GM23248 (cell line): ENCODE measurements around the gene INTS6L. TPM values are rescaled to one million over a fixed set of nuclear protein-coding genes. Genes with fewer than 3 reads are reported as not detected.
A peak's percentile ranks its signal among the peaks of the same experiment; 100 is the strongest.

Experiments
- DNase-seq: peaks from one replicate; pipeline ENCODE4 v3.0.0-alpha.2; 2015
- H2AFZ ChIP-seq: fragments of 200-600 bp; sonication (generic); 2 replicates; pipeline ENCODE4 v1.6.1; 2016; ENCODE audit warnings: antibody characterized with exemption
- H3F3A ChIP-seq: fragments of 200-600 bp; sonication (generic); 2 replicates; pipeline ENCODE4 v1.6.1; 2016; ENCODE audit warnings: mild to moderate bottlenecking, antibody characterized with exemption, mixed run types; ENCODE audit not compliant: insufficient read depth
- H3K27ac ChIP-seq: fragments of 200-600 bp; sonication (generic); 2 replicates; pipeline ENCODE4 v1.5.1; 2016; ENCODE audit warnings: mild to moderate bottlenecking
- H3K27me3 ChIP-seq: fragments of 200-600 bp; sonication (generic); replicated peaks from 2 replicates; pipeline ENCODE4 v1.6.1; 2016; ENCODE audit warnings: mild to moderate bottlenecking; ENCODE audit not compliant: insufficient read depth
- H3K36me3 ChIP-seq: fragments of 200-600 bp; sonication (generic); 2 replicates; pipeline ENCODE4 v1.6.1; 2016; ENCODE audit warnings: low read depth, mild to moderate bottlenecking
- H3K4me1 ChIP-seq: fragments of 200-600 bp; sonication (generic); 2 replicates; pipeline ENCODE4 v1.6.1; 2016; ENCODE audit warnings: mild to moderate bottlenecking; ENCODE audit not compliant: insufficient read depth
- H3K4me2 ChIP-seq: fragments of 200-600 bp; sonication (generic); one replicate; pipeline ENCODE4 v1.6.1; 2016; ENCODE audit warnings: mild to moderate bottlenecking; ENCODE audit not compliant: unreplicated experiment
- H3K4me3 ChIP-seq: fragments of 200-600 bp; sonication (generic); 2 replicates; pipeline ENCODE4 v1.5.1; 2016; ENCODE audit warnings: mild to moderate bottlenecking
- H3K79me2 ChIP-seq: fragments of 200-600 bp; sonication (generic); 2 replicates; pipeline ENCODE4 v1.6.1; 2016; ENCODE audit warnings: mild to moderate bottlenecking; ENCODE audit not compliant: insufficient read depth
- H3K9ac ChIP-seq: fragments of 200-600 bp; sonication (generic); 2 replicates; pipeline ENCODE4 v1.6.1; 2016; ENCODE audit warnings: mild to moderate bottlenecking
- H3K9me2 ChIP-seq: fragments of 200-600 bp; sonication (generic); 2 replicates; pipeline ENCODE4 v1.6.1; 2016; ENCODE audit warnings: mixed run types, mild to moderate bottlenecking, moderate library complexity; ENCODE audit not compliant: insufficient read depth
- H3K9me3 ChIP-seq: fragments of 200-600 bp; sonication (generic); one replicate; pipeline ENCODE4 v1.6.1; 2017; ENCODE audit warnings: low read depth
- H4K20me1 ChIP-seq: fragments of 200-600 bp; sonication (generic); 2 replicates; pipeline ENCODE4 v1.6.0; 2016; ENCODE audit not compliant: insufficient read depth
- EZH2 ChIP-seq: fragments of 200-600 bp; sonication (generic); IDR thresholded peaks from 2 replicates; pipeline ENCODE4 v1.6.1; 2018; ENCODE audit warnings: antibody characterized with exemption, mild to moderate bottlenecking; ENCODE audit not compliant: insufficient read depth, poor library complexity, severe bottlenecking
- EZH2phosphoT487 ChIP-seq: fragments of 200-600 bp; sonication (generic); IDR thresholded peaks from 2 replicates; pipeline ENCODE4 v1.6.1; 2018; ENCODE audit warnings: antibody characterized with exemption, moderate library complexity, mild to moderate bottlenecking, low read depth; ENCODE audit not compliant: insufficient read depth
- WGBS, 2 experiments: methylation state at CpG; one replicate each; pipeline ENCODE4 v1.1.6; 2015 to 2017; ENCODE audit warnings: low lambda C conversion rate in 2 of 2, low coverage in 1 of 2; ENCODE audit errors: missing lambda C conversion rate in 2 of 2; 5-methylcytosine and 5-hydroxymethylcytosine counted together
- in situ Hi-C: fragments of 300-500 bp; cut with MboI; formaldehyde crosslinking; loops from 2 replicates; pipeline ENCODE4 v1.15.0; 2020
- polyA plus RNA-seq: library from polyadenylated mRNA; unstranded; fragments of >200 nt; fragmentation: Nextera tagmentation; extraction: Ambion mirVana; gene quantifications from 2 replicates; pipeline ENCODE4 v1.2.1, GENCODE V29; 2016
- total RNA-seq: library from RNA; depleted of rRNA; stranded (reverse); fragments of >200 nt; shearing (Covaris generic); gene quantifications from 2 replicates; pipeline ENCODE4 v1.2.3, GENCODE V29; 2014

INTS6L gene
- total and polyA plus RNA-seq, 2 experiments from 2014 or later = 1.2 to 1.9 TPM

DNA sequence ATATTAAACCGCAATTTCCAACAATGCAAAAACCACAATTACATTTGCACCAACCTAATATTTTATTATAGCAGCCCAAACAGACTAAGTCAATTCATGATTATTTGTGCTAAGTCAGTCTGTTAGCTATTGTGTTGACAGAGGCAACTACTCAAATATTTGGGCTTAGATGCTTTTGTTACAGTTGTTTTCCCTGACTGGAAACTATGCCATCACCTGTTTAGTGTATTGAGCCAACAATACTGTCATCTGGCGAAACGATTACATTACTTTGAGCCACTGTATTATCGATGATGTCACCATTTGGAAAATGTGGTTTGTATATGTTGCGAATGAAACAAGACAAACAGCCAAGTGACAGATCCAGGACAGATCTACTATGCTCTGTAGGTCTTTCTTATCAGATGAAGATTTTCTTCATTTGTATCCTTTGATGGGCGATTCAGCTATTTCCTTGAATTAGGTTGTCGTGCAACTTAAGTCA lies 38.7 kb upstream of the INTS6L start:
- H3K9ac ChIP-seq = no peak overlapping the region
- H3K36me3 ChIP-seq = no peaks in the 10 kb centered on the region
- H3K4me3 ChIP-seq = no peak overlapping the region
- TF ChIP-seq EZH2 = no peak
- TF ChIP-seq EZH2phosphoT487 = no peak
- WGBS, 2 experiments = 80 to 83% methylated on average over 7 of the region's 7 CpGs
- no peak for DNase-seq
- no peaks in the 10 kb centered on the region for H3K9me2 ChIP-seq
- no peak overlapping the region for H3K27ac ChIP-seq
- no peaks in the 10 kb centered on the region for H3K79me2 ChIP-seq
- H3K9me3 ChIP-seq = no peaks in the 10 kb centered on the region
- in situ Hi-C loops = no loop called here
- H4K20me1 ChIP-seq = no peaks in the 10 kb centered on the region
- no peaks in the 10 kb centered on the region for H3K4me1 ChIP-seq
- H3K4me2 ChIP-seq = no peak overlapping the region
- H3F3A ChIP-seq = no peaks in the 10 kb centered on the region
- no peaks in the 10 kb centered on the region for H3K27me3 ChIP-seq
- no peak overlapping the region for H2AFZ ChIP-seq

DNA sequence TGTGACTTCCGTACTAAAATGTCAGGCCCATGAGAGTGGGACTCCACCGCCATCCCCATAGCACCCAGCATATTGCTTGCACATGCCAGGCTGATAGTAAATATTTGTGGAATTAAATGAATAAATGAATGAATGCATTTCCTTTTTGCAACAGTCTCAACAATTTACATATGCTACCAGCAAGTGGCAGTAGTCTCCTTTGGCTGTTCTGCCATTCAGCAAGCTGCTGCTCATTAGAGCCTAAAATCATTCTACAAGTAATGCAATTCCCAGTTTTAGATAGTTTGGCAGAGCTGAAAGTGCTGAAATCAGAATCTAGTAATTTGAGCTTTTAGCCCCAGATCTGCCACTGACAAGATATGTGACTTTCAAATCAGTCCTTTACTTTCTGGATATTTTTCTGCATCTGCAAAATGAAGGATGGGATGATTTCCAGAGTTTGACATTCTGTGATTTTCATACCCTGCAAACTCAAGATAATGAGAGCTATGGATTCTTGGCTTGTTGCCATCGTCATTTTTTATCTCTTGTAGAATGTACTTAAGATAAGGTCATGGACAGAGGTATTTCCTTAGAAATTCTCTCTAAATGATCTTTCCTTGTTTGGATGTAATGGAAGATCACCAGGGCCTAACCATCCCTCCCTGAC lies 35.7 kb upstream of the INTS6L start:
- in situ Hi-C loops = no loop called here
- Histone ChIP-seq H3K9ac (no peak overlapping the region), H3K4me3 (no peak overlapping the region), H3K27ac (no peak overlapping the region), H3K36me3 (no peaks in the 10 kb centered on the region), H3K27me3 (no peaks in the 10 kb centered on the region), H3K4me1 (no peaks in the 10 kb centered on the region), H3K9me2 (no peaks in the 10 kb centered on the region), H3F3A (no peaks in the 10 kb centered on the region), H3K4me2 (no peak overlapping the region), H2AFZ (no peak overlapping the region), H4K20me1 (no peaks in the 10 kb centered on the region), H3K9me3 (no peaks in the 10 kb centered on the region), H3K79me2 (no peaks in the 10 kb centered on the region)
- 0% methylated on average over 3 of the region's 3 CpGs for WGBS, 2 experiments
- peak; percentile 63 for DNase-seq
- no peak for TF ChIP-seq EZH2phosphoT487
- no peak for TF ChIP-seq EZH2

DNA sequence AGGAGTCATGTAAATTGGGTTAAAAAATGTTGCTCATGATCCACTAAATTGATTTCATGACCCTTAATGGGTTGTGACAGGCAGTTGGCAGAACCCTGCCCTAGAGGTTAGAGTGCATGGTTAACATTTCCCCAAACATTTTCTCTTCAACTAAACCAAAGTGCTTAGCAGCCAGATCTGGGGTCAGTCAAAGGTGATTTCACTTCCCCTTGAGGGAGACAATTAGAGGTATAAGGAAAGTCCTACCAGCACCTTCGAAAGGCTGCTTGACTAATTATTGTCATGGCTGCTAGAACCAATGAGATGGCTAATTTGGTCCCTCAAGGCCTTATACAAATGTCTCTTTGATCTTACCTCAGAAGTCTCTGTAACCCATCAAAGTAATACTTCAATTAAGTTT lies 30.9 kb upstream of the INTS6L start:
- TF ChIP-seq EZH2phosphoT487 = no peak
- H3K27ac ChIP-seq = no peak overlapping the region
- no peaks in the 10 kb centered on the region for H4K20me1 ChIP-seq
- H3K27me3 ChIP-seq = no peaks in the 10 kb centered on the region
- no peaks in the 10 kb centered on the region for H3K79me2 ChIP-seq
- H3F3A ChIP-seq = no peaks in the 10 kb centered on the region
- 0 to 14% methylated on average over 1 of the region's 1 CpG for WGBS, 2 experiments
- no peak for DNase-seq
- no peak overlapping the region for H3K9ac ChIP-seq
- no peaks in the 10 kb centered on the region for H3K9me2 ChIP-seq
- no peak overlapping the region for H3K4me2 ChIP-seq
- H2AFZ ChIP-seq = no peak overlapping the region
- no peaks in the 10 kb centered on the region for H3K4me1 ChIP-seq
- H3K4me3 ChIP-seq = no peak overlapping the region
- in situ Hi-C loops = no loop called here
- no peaks in the 10 kb centered on the region for H3K9me3 ChIP-seq
- no peaks in the 10 kb centered on the region for H3K36me3 ChIP-seq

DNA sequence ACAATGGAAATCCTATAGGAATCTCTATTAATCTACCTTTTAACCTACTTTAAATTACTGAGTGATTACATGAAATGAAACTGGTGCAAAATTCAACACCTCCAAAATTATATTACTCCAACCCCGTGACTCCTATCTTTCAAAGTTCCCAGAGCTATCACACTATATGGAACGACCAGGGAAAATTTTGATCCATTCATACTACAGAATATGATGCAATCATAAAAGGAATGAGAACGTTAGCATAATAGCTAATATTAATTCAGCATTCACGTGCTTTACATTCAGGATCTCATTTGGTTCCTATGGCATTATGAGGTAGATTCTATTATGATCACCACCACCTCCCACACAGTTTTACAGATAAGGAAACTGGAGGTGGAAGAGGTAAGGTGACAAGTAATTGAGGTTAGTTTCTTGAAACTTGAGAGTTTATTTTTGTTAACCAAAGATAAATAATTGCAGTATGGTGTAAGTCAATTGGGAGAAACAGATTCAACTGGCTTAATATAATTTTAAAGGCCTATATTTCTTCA lies 29.4 kb upstream of the INTS6L start:
- no peaks in the 10 kb centered on the region for H3K9me3 ChIP-seq
- H3K4me1 ChIP-seq = no peaks in the 10 kb centered on the region
- no peak overlapping the region for H3K4me3 ChIP-seq
- no peak for DNase-seq
- no peak overlapping the region for H3K9ac ChIP-seq
- H3K4me2 ChIP-seq = no peak overlapping the region
- no peak overlapping the region for H2AFZ ChIP-seq
- no peaks in the 10 kb centered on the region for H3K79me2 ChIP-seq
- no peaks in the 10 kb centered on the region for H3K9me2 ChIP-seq
- in situ Hi-C loops = no loop called here
- 45 to 54% methylated on average over 4 of the region's 4 CpGs for WGBS, 2 experiments
- H3K27me3 ChIP-seq = no peaks in the 10 kb centered on the region
- no peaks in the 10 kb centered on the region for H3F3A ChIP-seq
- no peak overlapping the region for H3K27ac ChIP-seq
- TF ChIP-seq EZH2 = no peak
- TF ChIP-seq EZH2phosphoT487 = no peak
- H3K36me3 ChIP-seq = no peaks in the 10 kb centered on the region
- no peaks in the 10 kb centered on the region for H4K20me1 ChIP-seq

DNA sequence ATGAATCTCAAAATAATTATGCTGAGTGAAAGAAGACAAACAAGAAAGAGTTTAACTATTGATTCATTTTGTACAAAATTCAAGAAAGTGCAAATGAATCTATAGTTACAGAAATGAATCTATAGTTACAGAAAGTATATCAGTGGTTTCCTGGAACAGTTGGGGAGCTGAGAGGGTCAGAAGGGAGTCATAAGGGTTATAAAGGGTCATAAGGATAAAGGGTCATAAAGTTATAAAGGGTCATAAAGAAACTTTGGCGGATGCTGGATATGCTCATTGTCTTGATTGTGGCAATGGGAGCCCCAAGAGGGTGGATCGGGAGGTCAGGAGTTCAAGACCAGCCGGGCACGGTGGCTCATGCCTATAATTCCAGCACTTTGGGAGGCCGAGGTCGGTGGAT lies 26.0 kb upstream of the INTS6L start:
- no peaks in the 10 kb centered on the region for H3F3A ChIP-seq
- no peak overlapping the region for H3K9ac ChIP-seq
- no peak for TF ChIP-seq EZH2
- no peak for TF ChIP-seq EZH2phosphoT487
- WGBS, 2 experiments = 60 to 64% methylated on average over 6 of the region's 6 CpGs
- no peak overlapping the region for H3K4me2 ChIP-seq
- in situ Hi-C loops = no loop called here
- no peaks in the 10 kb centered on the region for H3K79me2 ChIP-seq
- no peaks in the 10 kb centered on the region for H4K20me1 ChIP-seq
- no peak overlapping the region for H3K4me3 ChIP-seq
- no peaks in the 10 kb centered on the region for H3K27me3 ChIP-seq
- DNase-seq = no peak
- H3K9me2 ChIP-seq = no peaks in the 10 kb centered on the region
- H2AFZ ChIP-seq = no peak overlapping the region
- no peak overlapping the region for H3K27ac ChIP-seq
- no peaks in the 10 kb centered on the region for H3K4me1 ChIP-seq
- no peaks in the 10 kb centered on the region for H3K9me3 ChIP-seq
- no peaks in the 10 kb centered on the region for H3K36me3 ChIP-seq
